ENCODE data around the gene RNF19B.

GRCh38 chr1:32948905-32949304 lies 15.7 kb downstream of the RNF19B start:
- TF ChIP-seq POLR2A (IDR thresholded peaks at IDR 0.05; ENCODE audit: low read depth, low read length) (no peak), POLR2AphosphoS5 (IDR thresholded peaks at IDR 0.05; ENCODE audit: low read depth, low read length) (no peak)
